Measurements from ENCODE around the gene LTB4R.

LTB4R gene, protein sequence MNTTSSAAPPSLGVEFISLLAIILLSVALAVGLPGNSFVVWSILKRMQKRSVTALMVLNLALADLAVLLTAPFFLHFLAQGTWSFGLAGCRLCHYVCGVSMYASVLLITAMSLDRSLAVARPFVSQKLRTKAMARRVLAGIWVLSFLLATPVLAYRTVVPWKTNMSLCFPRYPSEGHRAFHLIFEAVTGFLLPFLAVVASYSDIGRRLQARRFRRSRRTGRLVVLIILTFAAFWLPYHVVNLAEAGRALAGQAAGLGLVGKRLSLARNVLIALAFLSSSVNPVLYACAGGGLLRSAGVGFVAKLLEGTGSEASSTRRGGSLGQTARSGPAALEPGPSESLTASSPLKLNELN

DNA sequence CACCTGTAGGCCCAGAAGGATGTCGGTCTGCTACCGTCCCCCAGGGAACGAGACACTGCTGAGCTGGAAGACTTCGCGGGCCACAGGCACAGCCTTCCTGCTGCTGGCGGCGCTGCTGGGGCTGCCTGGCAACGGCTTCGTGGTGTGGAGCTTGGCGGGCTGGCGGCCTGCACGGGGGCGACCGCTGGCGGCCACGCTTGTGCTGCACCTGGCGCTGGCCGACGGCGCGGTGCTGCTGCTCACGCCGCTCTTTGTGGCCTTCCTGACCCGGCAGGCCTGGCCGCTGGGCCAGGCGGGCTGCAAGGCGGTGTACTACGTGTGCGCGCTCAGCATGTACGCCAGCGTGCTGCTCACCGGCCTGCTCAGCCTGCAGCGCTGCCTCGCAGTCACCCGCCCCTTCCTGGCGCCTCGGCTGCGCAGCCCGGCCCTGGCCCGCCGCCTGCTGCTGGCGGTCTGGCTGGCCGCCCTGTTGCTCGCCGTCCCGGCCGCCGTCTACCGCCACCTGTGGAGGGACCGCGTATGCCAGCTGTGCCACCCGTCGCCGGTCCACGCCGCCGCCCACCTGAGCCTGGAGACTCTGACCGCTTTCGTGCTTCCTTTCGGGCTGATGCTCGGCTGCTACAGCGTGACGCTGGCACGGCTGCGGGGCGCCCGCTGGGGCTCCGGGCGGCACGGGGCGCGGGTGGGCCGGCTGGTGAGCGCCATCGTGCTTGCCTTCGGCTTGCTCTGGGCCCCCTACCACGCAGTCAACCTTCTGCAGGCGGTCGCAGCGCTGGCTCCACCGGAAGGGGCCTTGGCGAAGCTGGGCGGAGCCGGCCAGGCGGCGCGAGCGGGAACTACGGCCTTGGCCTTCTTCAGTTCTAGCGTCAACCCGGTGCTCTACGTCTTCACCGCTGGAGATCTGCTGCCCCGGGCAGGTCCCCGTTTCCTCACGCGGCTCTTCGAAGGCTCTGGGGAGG is at the start of gene LTB4R:
TSS of gene LTB4R (plus strand) at position 857 of the 959 bp plus-strand sequence. CDS start 4,150 bp downstream, outside the sequence.
- peak; percentile 58 for DNase-seq

DNA sequence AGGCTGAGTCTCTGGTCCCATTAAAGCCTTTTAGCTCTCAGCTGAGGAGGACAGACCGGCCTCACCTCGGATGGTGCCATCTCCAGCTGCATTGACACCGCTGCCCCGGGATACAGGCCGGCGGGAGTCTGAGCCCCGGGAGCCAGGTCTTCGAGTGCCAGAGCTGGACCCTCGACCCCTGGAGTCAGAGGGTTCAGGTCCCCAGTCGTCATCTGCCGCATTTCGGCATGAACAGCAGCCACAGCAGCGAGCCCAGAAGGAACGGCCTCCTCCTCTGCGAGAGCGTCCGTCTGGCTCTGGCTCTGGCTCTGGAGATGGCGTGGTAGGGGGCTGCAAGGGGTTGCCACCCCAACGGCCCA is 49.4 kb upstream of the LTB4R start:
- no peak for DNase-seq

- no peak for DNase-seq
These were observed 48.2 kb upstream of the LTB4R start, which contains the start of gene TGM1 for GRCh38 chr14:24262821-24263733. Gene TGM1 (minus strand): TSS chr14:24263177. CDS start chr14:24262352, 825 bp downstream.

- no peak for DNase-seq
These were observed 47.5 kb upstream of the LTB4R start for GRCh38 chr14:24263848-24264247.

- no peak for DNase-seq
These were observed 47.0 kb upstream of the LTB4R start for GRCh38 chr14:24264298-24264697.

GRCh38 chr14:24266344-24267244 is 44.7 kb upstream of the LTB4R start:
- no peak for DNase-seq

- DNase-seq, result no peak
These were observed 43.8 kb upstream of the LTB4R start for GRCh38 chr14:24267516-24267915.

DNA sequence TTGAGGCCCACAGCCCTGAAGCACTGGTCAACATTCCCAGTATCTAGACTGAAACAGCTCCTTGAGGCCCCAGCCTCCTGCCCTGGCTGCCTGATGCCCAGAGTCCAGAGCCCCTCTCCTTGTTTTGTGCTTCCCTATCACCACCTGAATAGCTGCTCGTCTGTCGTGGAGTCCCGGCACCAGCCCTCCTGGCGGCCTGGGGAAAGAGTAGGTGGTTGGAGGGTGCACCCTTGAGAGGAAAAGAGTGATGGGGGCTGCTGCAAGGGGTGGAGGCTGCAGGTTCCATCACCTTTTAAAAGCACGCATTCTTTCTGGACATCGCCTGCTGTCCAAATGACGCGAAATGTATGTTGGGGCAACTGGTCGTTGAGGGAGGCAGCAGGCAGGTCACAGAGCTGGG is 43.1 kb upstream of the LTB4R start:
- no peak for DNase-seq

DNA sequence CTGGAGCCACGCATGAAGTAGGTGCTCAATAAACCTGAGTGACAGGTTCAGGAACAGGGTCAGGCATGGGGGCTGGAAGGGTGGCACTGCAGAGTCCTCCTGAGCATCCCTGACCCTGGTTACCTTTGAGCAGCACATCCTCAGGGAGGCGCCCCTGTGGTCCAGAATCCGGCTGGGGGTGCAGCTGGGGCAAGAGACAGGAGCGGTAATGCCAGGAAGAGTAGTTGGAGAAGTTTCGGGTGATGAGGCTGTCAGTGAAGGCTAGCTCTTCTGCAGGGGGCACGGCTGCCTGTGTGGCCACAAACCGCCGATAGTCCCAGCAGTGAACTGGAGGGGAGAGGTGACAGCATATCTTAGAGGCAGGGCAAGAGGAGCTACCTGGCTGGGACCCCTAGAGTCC is 41.9 kb upstream of the LTB4R start:
- no peak for DNase-seq

GRCh38 chr14:24269910-24270536 is 41.3 kb upstream of the LTB4R start:
- no peak for DNase-seq

DNA sequence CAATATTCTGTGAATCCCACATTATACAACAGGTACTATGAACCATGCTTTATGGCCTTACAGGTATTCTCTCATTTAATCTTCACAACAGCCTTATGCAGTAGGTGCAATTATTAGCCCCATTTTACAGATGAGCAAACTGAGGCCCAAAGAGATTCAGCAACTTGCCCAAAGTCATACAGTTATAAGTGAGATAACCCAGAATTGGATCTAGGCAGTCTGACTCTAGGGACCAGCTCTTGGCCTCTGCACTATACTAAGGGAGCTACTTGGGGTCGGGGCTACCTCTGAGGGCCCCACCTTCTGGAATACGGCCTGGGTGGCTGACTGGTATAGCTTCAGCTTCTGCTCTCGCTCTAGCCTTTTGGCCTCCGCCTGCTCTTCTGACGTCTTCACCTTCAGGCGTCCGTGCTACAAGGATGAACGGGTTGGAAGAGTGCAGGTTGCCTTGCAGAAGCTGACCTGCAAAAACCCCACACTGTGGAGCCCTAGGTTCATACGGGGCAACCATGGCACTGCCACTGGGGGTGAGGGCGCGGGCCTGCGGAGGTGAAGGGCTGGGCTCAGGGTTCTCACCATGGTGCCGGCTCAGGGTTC is 40.7 kb upstream of the LTB4R start:
- DNase-seq, result no peak

- peak; percentile 27 for DNase-seq
These were observed 40.0 kb upstream of the LTB4R start, which contains the start of gene RABGGTA for GRCh38 chr14:24271134-24271833. Gene RABGGTA (minus strand): TSS chr14:24271597. CDS start chr14:24271115, 482 bp downstream.

DNA sequence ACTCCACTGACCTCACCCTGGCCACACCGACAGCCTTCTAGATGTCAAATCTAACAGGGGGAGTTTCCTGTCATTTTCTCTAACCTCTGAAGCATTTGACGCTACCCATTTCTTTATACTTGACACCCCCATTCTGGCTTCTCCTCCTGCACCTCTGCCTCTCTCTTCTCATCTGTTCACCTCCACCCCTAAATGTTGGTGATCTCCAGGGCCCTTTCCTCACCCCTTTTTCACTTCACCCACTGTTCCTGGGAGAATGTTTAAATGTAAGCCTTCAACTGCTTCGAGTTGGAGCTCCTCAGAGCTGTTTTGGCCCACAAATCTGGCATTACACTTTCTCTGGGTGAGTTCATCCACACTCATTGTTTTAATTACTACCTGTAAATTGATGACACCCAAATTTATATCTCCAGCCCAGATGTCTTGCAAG is 39.5 kb upstream of the LTB4R start:
- no peak for DNase-seq

- DNase-seq, result no peak
These were observed 38.8 kb upstream of the LTB4R start for GRCh38 chr14:24272467-24272866.

DNA sequence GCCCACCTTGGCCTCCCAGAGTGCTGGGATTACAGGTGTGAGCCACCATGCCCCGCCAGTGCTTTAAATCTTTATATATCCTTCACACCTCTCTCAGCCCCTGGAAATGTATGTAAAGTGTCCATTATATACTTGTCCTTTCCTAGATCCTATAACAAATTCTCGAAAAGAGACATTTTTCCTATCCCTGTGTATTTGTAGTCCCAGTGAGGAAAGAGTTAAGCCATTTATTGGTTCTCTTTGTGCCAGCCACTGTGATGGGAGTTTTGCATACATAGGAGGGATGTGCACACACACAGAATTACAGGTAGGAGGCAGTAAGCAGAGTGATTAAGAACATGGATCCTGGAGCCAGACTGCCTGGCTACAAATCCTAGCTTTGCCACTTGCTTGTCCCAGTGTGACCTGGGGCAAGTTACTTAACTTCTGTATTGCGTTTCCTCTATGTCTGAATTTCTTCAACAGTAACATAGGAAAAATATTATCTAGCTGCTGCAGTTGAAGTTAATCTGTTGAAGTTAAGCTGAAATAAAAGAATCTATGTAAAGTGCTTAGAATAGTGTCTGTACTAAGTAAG is 37.8 kb upstream of the LTB4R start:
- peak; percentile 31 for DNase-seq

- peak; percentile 50 for DNase-seq
These were observed 37.2 kb upstream of the LTB4R start for GRCh38 chr14:24274101-24274543.

DNA sequence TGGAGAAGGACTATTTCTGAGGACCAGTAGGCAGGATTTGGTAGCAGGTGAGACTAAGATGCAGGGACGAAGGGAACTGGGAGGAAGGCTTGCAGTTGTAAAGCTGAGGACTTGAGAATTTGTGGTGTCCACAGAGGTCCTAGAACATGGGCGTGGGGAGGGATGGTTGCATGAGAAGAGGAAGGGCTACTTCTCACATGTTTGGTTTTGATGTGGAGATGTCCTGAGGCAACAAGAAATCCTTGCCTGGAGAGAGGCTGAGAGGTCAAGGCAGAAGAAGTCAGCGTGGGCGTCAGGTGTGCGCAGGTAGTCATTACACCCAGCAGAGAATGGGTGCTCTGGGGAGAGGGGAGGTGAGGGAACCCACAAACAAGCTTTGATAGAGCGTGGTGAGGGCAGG is 34.2 kb upstream of the LTB4R start:
- no peak for DNase-seq

DNA sequence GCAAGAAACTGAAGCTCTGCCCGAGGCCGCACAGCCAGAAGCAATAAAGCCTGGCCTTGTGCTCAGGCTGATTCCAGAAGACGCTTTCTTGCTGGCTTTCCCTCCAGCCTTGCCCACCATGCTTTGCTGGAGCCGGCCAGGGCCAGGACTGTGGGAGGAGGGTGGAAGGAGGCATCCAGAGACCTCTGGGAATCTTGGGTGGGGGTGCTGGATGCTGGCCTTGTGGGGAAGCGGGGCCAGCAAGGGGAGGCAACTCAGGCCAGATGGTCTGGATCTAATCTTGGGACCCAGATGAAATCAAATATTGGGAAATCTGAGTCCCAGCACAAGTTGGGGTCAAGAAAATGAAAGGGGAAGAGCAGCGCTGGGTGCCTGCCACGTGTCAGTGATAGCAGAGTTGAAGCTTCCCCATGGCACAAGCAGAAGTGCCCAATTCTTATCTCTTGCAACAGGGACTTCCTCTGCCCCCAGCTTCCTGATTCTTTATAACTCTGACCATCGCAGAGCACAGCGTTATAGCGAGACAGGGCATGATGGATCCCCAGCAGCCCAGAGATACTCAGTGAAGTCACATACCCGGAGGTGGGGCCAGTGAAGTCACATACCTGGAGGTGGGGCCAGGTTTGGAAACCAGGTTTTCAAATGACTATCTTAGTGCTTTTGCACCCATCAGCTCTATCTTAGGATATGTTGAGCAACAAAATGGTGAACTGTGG is 33.5 kb upstream of the LTB4R start:
- DNase-seq, result peak; percentile 97

DNA sequence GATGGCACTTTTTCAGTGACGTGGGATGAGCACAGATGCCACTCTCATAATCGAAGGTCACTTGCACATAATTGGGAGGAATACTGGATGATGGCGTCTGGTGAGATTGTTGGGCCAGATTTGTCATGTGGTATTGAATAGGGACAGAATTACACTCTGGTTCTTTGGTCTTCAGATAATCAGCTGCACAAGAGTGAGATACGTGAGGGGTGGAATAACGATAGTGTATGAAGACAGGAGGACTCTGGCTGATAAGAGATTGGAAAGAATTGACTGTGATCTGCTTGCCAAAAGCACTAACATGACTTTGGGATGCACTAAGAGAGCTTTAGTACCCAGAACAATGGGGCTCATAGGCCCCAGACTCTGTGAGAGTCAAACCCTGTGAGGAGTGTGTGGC is 32.9 kb upstream of the LTB4R start:
- no peak for DNase-seq
